Heart right ventricle (tissue), 16 donors: ENCODE data around the gene GK2. TPM values are rescaled to one million over a fixed set of nuclear protein-coding genes. Genes with fewer than 3 reads are reported as not detected.

Experiments used
- ATAC-seq, 8 donors: fragments of 200-7000 bp; cut with Tn5 transposase; one replicate each; pipeline ENCODE4 v1.9.1; 2020; ENCODE audit warnings: mild to moderate bottlenecking in 8 of 8, moderate library complexity in 8 of 8, moderate number of reproducible peaks in 1 of 8
- DNase-seq, 2 donors: peaks; one replicate each; pipeline ENCODE4 v3.0.0-alpha.2; 2020
- H3K27ac ChIP-seq, 10 donors: fragments of 200-600 bp; sonication (generic) in 2 of 10; one replicate each; pipeline versions ENCODE4 v1.5.0 to v1.8.0; 2020 to 2022; ENCODE audit warnings: mild to moderate bottlenecking in 3 of 10
- H3K27me3 ChIP-seq, 7 donors: fragments of 200-600 bp; one replicate each; pipeline ENCODE4 v1.8.0; 2021 to 2022; ENCODE audit warnings: mild to moderate bottlenecking in 2 of 7
- H3K36me3 ChIP-seq, 9 donors: fragments of 200-600 bp; sonication (generic) in 1 of 9; one replicate each; pipeline versions ENCODE4 v1.5.0 to v1.8.0; 2020 to 2022; ENCODE audit warnings: mild to moderate bottlenecking in 2 of 9
- H3K4me1 ChIP-seq, 9 donors: fragments of 200-600 bp; sonication (generic) in 1 of 9; one replicate each; pipeline versions ENCODE4 v1.5.0 to v1.8.0; 2020 to 2022; ENCODE audit warnings: mild to moderate bottlenecking in 4 of 9
- H3K4me3 ChIP-seq, 10 donors: fragments of 200-600 bp; sonication (generic) in 2 of 10; one replicate each; pipeline versions ENCODE4 v1.5.0 to v1.8.0; 2020 to 2022; ENCODE audit warnings: mild to moderate bottlenecking in 7 of 10, moderate library complexity in 2 of 10
- H3K9me3 ChIP-seq, 11 donors: fragments of 200-600 bp in 10 of 11; sonication (generic) in 2 of 11; one replicate each; pipeline versions ENCODE4 v1.5.0 to v1.8.0; 2013 to 2022; ENCODE audit warnings: mild to moderate bottlenecking in 2 of 11, control low read depth in 1 of 11, moderate library complexity in 1 of 11
- WGBS, 2 donors: extraction: QIAGEN DNeasy Blood & Tissue Kit; methylation state at CpG; one replicate each; pipeline ENCODE4 v1.1.7; 2013; ENCODE audit warnings: inconsistent platforms in 1 of 2; 5-methylcytosine and 5-hydroxymethylcytosine counted together
- intact Hi-C, 10 donors: fragments of 100-400 bp; cut with DNase I; formaldehyde crosslinking; loops; one replicate each; pipeline versions ENCODE4 v1.11.1 to v1.14.2; 2022
- polyA plus RNA-seq, 2 donors: library from polyadenylated mRNA; stranded (reverse); fragments of 200-250 nt; gene quantifications; one replicate each; pipeline ENCODE4 v1.2.3, GENCODE V29; 2013
- total RNA-seq, 10 donors: library from RNA; stranded (reverse); fragmentation: NEBNext Ultra II Directional in 3 of 10; extraction: Animal tissue kit (Norgen Biotek cat#: 25700) in 3 of 10; gene quantifications; one replicate each; pipeline versions ENCODE4 v1.2.1 to v1.2.4, GENCODE V29; 2021 to 2023
- TF ChIP-seq, protein P1 (sequence below), 9 donors: fragments of 200-600 bp; sonication (generic) in 2 of 9; IDR thresholded peaks; one replicate each; pipeline versions ENCODE4 v1.5.0 to v1.8.0; 2021 to 2022; ENCODE audit warnings: antibody characterized with exemption in 9 of 9, mild to moderate bottlenecking in 5 of 9, moderate library complexity in 1 of 9
- donor health status: Arrhythmogenic right ventricular cardiomyopathy.
- donor health status: ischemic (EF 13 %, LVEDD 7.1; RV severe dilation, severe dysfunction).
- donor health status: healthy with polysubstance abuse.
- donor health status: DM: no; HTN: yes; CAD: no.
- donor health status: DM: no; HTN: no; CAD: no.
- donor health status: ischemic (EF 25% LVEDD 6.9; RV normal size, moderate dysfunction).
- donor health status: ischemic (EF 25% LVEDD 5.7; RV mildly dilated, moderate dysfunction).
- donor health status: healthy.
- donor health status: DM: yes; HTN: yes; CAD: no.
- donor health status: Ischemic cardiomyopathy.
- donor health status: ischemic (EF 35%, LVEDD 5.7; RV mildly dilated, moderate dysfunction).
- donor health status: nonischemic (EF 11% LVEDD 7.7; RV severe dilation, severe dysfunction).
- donor health status: DM: yes; HTN: yes; CAD: no.
- donor health status: PGD.
- donor health status: ischemic (EF 29% LVEDD 5.4; RV normal size, mild dysfunction).
- donor health status: nonischemic (EF 23%, LVEDD 6.1; RV moderate dilation, normal function).

The GK2 gene
- total and polyA plus RNA-seq, 12 donors = not detected

GRCh38 chr4:79381161-79381560, 26.9 kb downstream of the GK2 start:
- no peaks in the 10 kb centered on the region for H3K27me3 ChIP-seq
- no peak overlapping the region for H3K27ac ChIP-seq
- DNase-seq = no peak
- H3K9me3 ChIP-seq = peaks cover 0 to 9% (median 0%) of the 10 kb centered on the region in 11 donors
- no peak overlapping the region for H3K4me3 ChIP-seq
- WGBS, 2 donors = 63 to 86% methylated on average over 1 of the region's 1 CpG
- ATAC-seq = no peak
- H3K36me3 ChIP-seq = no peaks in the 10 kb centered on the region
- no peaks in the 10 kb centered on the region for H3K4me1 ChIP-seq
- TF ChIP-seq, protein P1, sequence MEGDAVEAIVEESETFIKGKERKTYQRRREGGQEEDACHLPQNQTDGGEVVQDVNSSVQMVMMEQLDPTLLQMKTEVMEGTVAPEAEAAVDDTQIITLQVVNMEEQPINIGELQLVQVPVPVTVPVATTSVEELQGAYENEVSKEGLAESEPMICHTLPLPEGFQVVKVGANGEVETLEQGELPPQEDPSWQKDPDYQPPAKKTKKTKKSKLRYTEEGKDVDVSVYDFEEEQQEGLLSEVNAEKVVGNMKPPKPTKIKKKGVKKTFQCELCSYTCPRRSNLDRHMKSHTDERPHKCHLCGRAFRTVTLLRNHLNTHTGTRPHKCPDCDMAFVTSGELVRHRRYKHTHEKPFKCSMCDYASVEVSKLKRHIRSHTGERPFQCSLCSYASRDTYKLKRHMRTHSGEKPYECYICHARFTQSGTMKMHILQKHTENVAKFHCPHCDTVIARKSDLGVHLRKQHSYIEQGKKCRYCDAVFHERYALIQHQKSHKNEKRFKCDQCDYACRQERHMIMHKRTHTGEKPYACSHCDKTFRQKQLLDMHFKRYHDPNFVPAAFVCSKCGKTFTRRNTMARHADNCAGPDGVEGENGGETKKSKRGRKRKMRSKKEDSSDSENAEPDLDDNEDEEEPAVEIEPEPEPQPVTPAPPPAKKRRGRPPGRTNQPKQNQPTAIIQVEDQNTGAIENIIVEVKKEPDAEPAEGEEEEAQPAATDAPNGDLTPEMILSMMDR (IDR thresholded peaks at IDR 0.05) = no peak
- intact Hi-C loops = no loop called here

- intact Hi-C loops = no loop called here
- no peaks in the 10 kb centered on the region for H3K36me3 ChIP-seq
Observed at GRCh38 chr4:79370026-79370425, 38.0 kb downstream of the GK2 start.

DNA sequence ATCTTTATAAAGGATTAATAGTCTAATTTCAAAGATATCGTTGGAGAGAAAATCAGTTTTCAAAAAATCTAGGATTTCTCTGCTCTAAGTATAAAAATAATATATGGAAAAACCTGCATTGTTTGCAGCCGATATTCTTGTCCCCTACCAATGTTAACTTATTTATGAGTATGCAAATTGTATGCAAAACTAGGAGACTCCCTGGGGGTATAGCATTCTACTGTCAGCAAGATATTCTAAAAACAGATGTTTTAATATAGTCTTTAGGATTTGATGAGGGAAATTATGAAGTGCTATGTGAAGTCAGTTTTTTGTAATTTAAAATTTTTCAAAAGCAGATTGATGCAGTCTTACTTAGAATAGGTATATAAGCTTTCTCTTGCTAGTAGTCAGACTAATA, 40.9 kb downstream of the GK2 start:
- WGBS, 2 donors = 91 to 93% methylated on average over 2 of the region's 2 CpGs
- TF ChIP-seq, protein P1 (IDR thresholded peaks at IDR 0.05) = no peak
- H3K4me3 ChIP-seq = no peak overlapping the region

More at GRCh38 chr4:79370026-79370425, 38.0 kb downstream of the GK2 start:
- Histone ChIP-seq H3K9me3 (no peaks in the 10 kb centered on the region), H3K4me1 (no peaks in the 10 kb centered on the region), H3K27ac (no peak overlapping the region), H3K27me3 (no peaks in the 10 kb centered on the region), H3K4me3 (no peak overlapping the region)
- 55 to 57% methylated on average over 2 of the region's 2 CpGs for WGBS, 2 donors
- DNase-seq (no peak), ATAC-seq (no peak)
- TF ChIP-seq, protein P1 (IDR thresholded peaks at IDR 0.05) = no peak

DNA sequence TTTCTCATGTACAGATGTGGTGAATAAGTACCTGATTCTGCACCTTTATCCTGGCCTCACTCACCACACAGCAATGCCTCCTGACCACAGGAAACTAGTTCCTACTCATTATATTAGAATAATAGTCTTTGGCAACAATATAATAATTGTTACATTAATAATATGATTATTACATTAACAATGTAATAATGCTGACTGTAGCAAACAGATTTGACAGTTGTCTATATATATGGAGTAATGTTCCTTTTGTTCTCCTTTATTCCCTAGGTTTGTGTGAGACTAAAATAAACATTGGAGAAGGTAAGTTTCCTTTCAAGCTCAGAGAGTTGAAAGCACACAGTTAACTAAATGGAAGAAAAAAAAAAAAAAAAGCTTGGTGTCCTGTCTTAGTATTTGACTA, 41.6 kb downstream of the GK2 start:
- TF ChIP-seq, protein P1 (IDR thresholded peaks at IDR 0.05) = no peak
- ATAC-seq = no peak

More for the DNA sequence above, 40.9 kb downstream of the GK2 start:
- intact Hi-C loops = no loop called here
- H3K9me3 ChIP-seq = no peaks in the 10 kb centered on the region
- no peaks in the 10 kb centered on the region for H3K27me3 ChIP-seq
- no peaks in the 10 kb centered on the region for H3K36me3 ChIP-seq
- ATAC-seq (no peak), DNase-seq (no peak)
- no peak overlapping the region for H3K27ac ChIP-seq
- no peaks in the 10 kb centered on the region for H3K4me1 ChIP-seq

More for the DNA sequence above, 41.6 kb downstream of the GK2 start:
- intact Hi-C loops = no loop called here
- Histone ChIP-seq H3K27ac (no peak overlapping the region), H3K4me1 (no peaks in the 10 kb centered on the region), H3K36me3 (no peaks in the 10 kb centered on the region), H3K9me3 (no peaks in the 10 kb centered on the region), H3K27me3 (no peaks in the 10 kb centered on the region), H3K4me3 (no peak overlapping the region)
- no peak for DNase-seq
